Suppressor macrophage treated with lipopolysaccharide for 4 hours (primary cell): ENCODE measurements around the gene NME2.

ENCODE experiments used
- DNase-seq: peaks from one replicate; pipeline ENCODE4 v3.0.0-alpha.2; 2020

NME2 gene

GRCh38 chr17:51214920-51215319, 48.7 kb downstream of the NME2 start:
- no peak for DNase-seq

GRCh38 chr17:51217946-51218345, 51.7 kb downstream of the NME2 start:
- no peak for DNase-seq

- DNase-seq = no peak
Observed at GRCh38 chr17:51221322-51221721, 55.1 kb downstream of the NME2 start.
